GDM1 (cell line): Measurements from ENCODE around the gene RAB25.
A peak's percentile ranks its signal among the peaks of the same experiment; 100 is the strongest.

ENCODE experiments used
- DNase-seq: peaks from one replicate; lab custom pipeline; 2025; lab: John Stamatoyannopoulos, UW

The RAB25 gene

GRCh38 chr1:156079762-156080161, 18.8 kb downstream of the RAB25 start:
- DNase-seq, result no peak

- DNase-seq, result no peak
Measured at GRCh38 chr1:156080241-156080862, 19.4 kb downstream of the RAB25 start.

- no peak for DNase-seq
Measured at GRCh38 chr1:156080863-156081179, 19.9 kb downstream of the RAB25 start.

- no peak for DNase-seq
Measured at GRCh38 chr1:156081180-156081916, 20.4 kb downstream of the RAB25 start.

GRCh38 chr1:156081917-156082308, 21.0 kb downstream of the RAB25 start:
- no peak for DNase-seq

- DNase-seq, result peak; percentile 18
Measured at GRCh38 chr1:156082309-156083091, 21.5 kb downstream of the RAB25 start, which contains the start of gene MEX3A. Gene MEX3A (minus strand): TSS chr1:156082465. CDS start chr1:156081998, 467 bp downstream.

GRCh38 chr1:156083800-156084790, 23.1 kb downstream of the RAB25 start:
- DNase-seq, result no peak

- DNase-seq, result no peak
Measured at GRCh38 chr1:156086256-156086662, 25.3 kb downstream of the RAB25 start.

GRCh38 chr1:156089704-156090103, 28.7 kb downstream of the RAB25 start:
- DNase-seq, result no peak

- DNase-seq, result peak; percentile 20
Measured at GRCh38 chr1:156090138-156090839, 29.3 kb downstream of the RAB25 start.

GRCh38 chr1:156090840-156091188, 29.9 kb downstream of the RAB25 start:
- DNase-seq, result peak; percentile 65

- DNase-seq, result no peak
Measured at GRCh38 chr1:156091610-156092009, 30.6 kb downstream of the RAB25 start.

- no peak for DNase-seq
Measured at GRCh38 chr1:156095906-156096508, 35.0 kb downstream of the RAB25 start.

- DNase-seq, result peak; percentile 89
Measured at GRCh38 chr1:156096640-156097391, 35.9 kb downstream of the RAB25 start.

- DNase-seq, result no peak
Measured at GRCh38 chr1:156097499-156098178, 36.7 kb downstream of the RAB25 start.

- no peak for DNase-seq
Measured at GRCh38 chr1:156098784-156099183, 37.8 kb downstream of the RAB25 start.

- DNase-seq, result no peak
Measured at GRCh38 chr1:156099282-156099681, 38.3 kb downstream of the RAB25 start.

GRCh38 chr1:156100205-156100995, 39.4 kb downstream of the RAB25 start:
- no peak for DNase-seq

- DNase-seq, result no peak
Measured at GRCh38 chr1:156101880-156102279, 40.9 kb downstream of the RAB25 start.
